ENCODE measurements around the gene ACTL10.

GRCh38 chr20:33686100-33686983, 19.6 kb downstream of the ACTL10 start, which contains the start of gene E2F1:
- TF ChIP-seq CTCF (IDR thresholded peaks at IDR 0.05 in 8 of 11, conservative IDR thresholded peaks at IDR 0.05 in 3 of 11) (peak; percentile 6 to 80 (median 61)), POLR2A (IDR thresholded peaks at IDR 0.05) (no peak), POLR2AphosphoS5 (IDR thresholded peaks at IDR 0.05) (peak; percentile 56 to 80 (median 77))
